MG63 (cell line): ENCODE results near the gene DCPS. TPM values are rescaled to one million over a fixed set of nuclear protein-coding genes. Genes with fewer than 3 reads are reported as not detected.

ENCODE experiments used
- DNase-seq: peaks from one replicate; pipeline ENCODE4 v3.0.0-alpha.2; 2020
- H3K27me3 ChIP-seq: fragments of 250-450 bp; sonication (Bioruptor Pico); 2 replicates; pipeline ENCODE4 v1.5.1; 2020; ENCODE audit warnings: mild to moderate bottlenecking, moderate library complexity
- H3K36me3 ChIP-seq: fragments of 250-450 bp; sonication (Bioruptor Pico); 2 replicates; pipeline ENCODE4 v1.5.1; 2020; ENCODE audit warnings: mild to moderate bottlenecking, moderate library complexity
- H3K4me3 ChIP-seq: fragments of 250-450 bp; sonication (Bioruptor Pico); 2 replicates; pipeline ENCODE4 v1.5.1; 2020; ENCODE audit warnings: mild to moderate bottlenecking, moderate library complexity
- H3K9me3 ChIP-seq: fragments of 250-450 bp; sonication (Bioruptor Pico); 2 replicates; pipeline ENCODE4 v1.5.1; 2020; ENCODE audit warnings: mild to moderate bottlenecking, moderate library complexity
- total RNA-seq: library from RNA; depleted of rRNA; stranded (reverse); fragments of >200 nt; shearing (Covaris generic); gene quantifications from 2 replicates; pipeline ENCODE4 v1.2.3, GENCODE V29; 2014; ENCODE audit warnings: low replicate concordance

DCPS gene
- total RNA-seq, 1 experiment from 2014 or later: 27.9 TPM

GRCh38 chr11:126312961-126313360, 9.1 kb downstream of the DCPS start:
- Histone ChIP-seq H3K9me3 (no peaks in the 10 kb centered on the region), H3K4me3 (no peak overlapping the region), H3K27me3 (no peaks in the 10 kb centered on the region), H3K36me3 (peaks cover 32% of the 10 kb centered on the region)
- no peak for DNase-seq

- Histone ChIP-seq H3K36me3 (peaks cover 28% of the 10 kb centered on the region), H3K4me3 (no peak overlapping the region), H3K9me3 (no peaks in the 10 kb centered on the region), H3K27me3 (no peaks in the 10 kb centered on the region)
- no peak for DNase-seq
Observed at GRCh38 chr11:126313826-126314225, 10.0 kb downstream of the DCPS start.

GRCh38 chr11:126317432-126317755, 13.5 kb downstream of the DCPS start:
- DNase-seq: no peak
- Histone ChIP-seq H3K27me3 (no peaks in the 10 kb centered on the region), H3K9me3 (no peaks in the 10 kb centered on the region), H3K36me3 (peaks cover 21% of the 10 kb centered on the region), H3K4me3 (no peak overlapping the region)

GRCh38 chr11:126317756-126318573, 14.1 kb downstream of the DCPS start:
- Histone ChIP-seq H3K36me3 (peaks cover 21% of the 10 kb centered on the region), H3K4me3 (0 out of 2 replicates have a peak overlapping the region, but pooled peaks have one; percentile 1)

GRCh38 chr11:126318574-126319373, 14.9 kb downstream of the DCPS start:
- Histone ChIP-seq H3K27me3 (no peaks in the 10 kb centered on the region), H3K4me3 (no peak overlapping the region), H3K36me3 (peaks cover 20% of the 10 kb centered on the region), H3K9me3 (no peaks in the 10 kb centered on the region)
- peak; percentile 88 for DNase-seq

More at GRCh38 chr11:126317756-126318573, 14.1 kb downstream of the DCPS start:
- H3K9me3 ChIP-seq: no peaks in the 10 kb centered on the region
- peak; percentile 88 for DNase-seq
- no peaks in the 10 kb centered on the region for H3K27me3 ChIP-seq

GRCh38 chr11:126319374-126319740, 15.5 kb downstream of the DCPS start:
- no peak for DNase-seq
- Histone ChIP-seq H3K36me3 (peaks cover 14% of the 10 kb centered on the region), H3K27me3 (no peaks in the 10 kb centered on the region), H3K9me3 (no peaks in the 10 kb centered on the region), H3K4me3 (no peak overlapping the region)

- DNase-seq: no peak
- Histone ChIP-seq H3K4me3 (no peak overlapping the region), H3K27me3 (no peaks in the 10 kb centered on the region)
Observed at GRCh38 chr11:126322996-126323395, 19.1 kb downstream of the DCPS start.

GRCh38 chr11:126327281-126328000, 23.6 kb downstream of the DCPS start:
- Histone ChIP-seq H3K36me3 (peaks cover 2% of the 10 kb centered on the region; the same call in 1 of the 2 replicates), H3K4me3 (no peak overlapping the region), H3K9me3 (no peaks in the 10 kb centered on the region), H3K27me3 (no peaks in the 10 kb centered on the region)
- no peak for DNase-seq

More at GRCh38 chr11:126322996-126323395, 19.1 kb downstream of the DCPS start:
- Histone ChIP-seq H3K9me3 (no peaks in the 10 kb centered on the region), H3K36me3 (no peaks in the 10 kb centered on the region)

GRCh38 chr11:126328001-126328390, 24.1 kb downstream of the DCPS start:
- Histone ChIP-seq H3K9me3 (no peaks in the 10 kb centered on the region), H3K4me3 (no peak overlapping the region), H3K36me3 (peaks cover 2% of the 10 kb centered on the region; the same call in 1 of the 2 replicates), H3K27me3 (no peaks in the 10 kb centered on the region)
- DNase-seq: no peak

GRCh38 chr11:126328444-126328843, 24.6 kb downstream of the DCPS start:
- H3K36me3 ChIP-seq: peaks cover 2% of the 10 kb centered on the region; the same call in 1 of the 2 replicates
- H3K27me3 ChIP-seq: no peaks in the 10 kb centered on the region
- no peak for DNase-seq
- no peaks in the 10 kb centered on the region for H3K9me3 ChIP-seq
- H3K4me3 ChIP-seq: no peak overlapping the region

GRCh38 chr11:126328938-126329643, 25.2 kb downstream of the DCPS start:
- DNase-seq: no peak
- no peaks in the 10 kb centered on the region for H3K9me3 ChIP-seq
- H3K27me3 ChIP-seq: no peaks in the 10 kb centered on the region
- peaks cover 4% of the 10 kb centered on the region; the same call in 1 of the 2 replicates for H3K36me3 ChIP-seq
- no peak overlapping the region for H3K4me3 ChIP-seq

- H3K4me3 ChIP-seq: no peak overlapping the region
- H3K9me3 ChIP-seq: no peaks in the 10 kb centered on the region
- H3K36me3 ChIP-seq: peaks cover 4% of the 10 kb centered on the region; the same call in 1 of the 2 replicates
- no peaks in the 10 kb centered on the region for H3K27me3 ChIP-seq
- DNase-seq: no peak
Observed at GRCh38 chr11:126329644-126330211, 25.9 kb downstream of the DCPS start.

GRCh38 chr11:126331286-126331685, 27.4 kb downstream of the DCPS start:
- Histone ChIP-seq H3K4me3 (no peak overlapping the region), H3K9me3 (no peaks in the 10 kb centered on the region), H3K27me3 (no peaks in the 10 kb centered on the region), H3K36me3 (peaks cover 4% of the 10 kb centered on the region)
- DNase-seq: no peak

GRCh38 chr11:126332221-126332711, 28.4 kb downstream of the DCPS start:
- Histone ChIP-seq H3K4me3 (no peak overlapping the region), H3K27me3 (no peaks in the 10 kb centered on the region), H3K9me3 (no peaks in the 10 kb centered on the region), H3K36me3 (peaks cover 4% of the 10 kb centered on the region)
- DNase-seq: peak; percentile 95

- peaks cover 4% of the 10 kb centered on the region for H3K36me3 ChIP-seq
- no peaks in the 10 kb centered on the region for H3K9me3 ChIP-seq
- H3K4me3 ChIP-seq: no peak overlapping the region
- no peaks in the 10 kb centered on the region for H3K27me3 ChIP-seq
- peak; percentile 64 for DNase-seq
Observed at GRCh38 chr11:126333142-126333541, 29.3 kb downstream of the DCPS start.
